Measurements from ENCODE around the gene SLIT3.

- TF ChIP-seq FOXA1 (IDR thresholded peaks at IDR 0.05), result no peak
- TF ChIP-seq ZNF384 (IDR thresholded peaks at IDR 0.05), result no peak
- TF ChIP-seq ELF4 (IDR thresholded peaks at IDR 0.05), result no peak
- TF ChIP-seq BHLHE40 (IDR thresholded peaks at IDR 0.05; ENCODE audit: borderline replicate concordance), result no peak
- no peak for TF ChIP-seq CTBP1 (IDR thresholded peaks at IDR 0.05; ENCODE audit: borderline replicate concordance)
- TF ChIP-seq HDGF (IDR thresholded peaks at IDR 0.05; ENCODE audit: borderline replicate concordance), result no peak
- TF ChIP-seq FOXK2 (IDR thresholded peaks at IDR 0.05), result no peak
- TF ChIP-seq PKNOX1 (IDR thresholded peaks at IDR 0.05), result no peak
- no peak for TF ChIP-seq L3MBTL2 (conservative IDR thresholded peaks at IDR 0.05)
Measured at GRCh38 chr5:168860081-168860480, 440.9 kb downstream of the SLIT3 start.
